IPS-20b (cell line): ENCODE measurements around the gene NF1.
"Not testable (repeated sequence)": the region's sequence is repeated elsewhere in the genome, so short reads cannot be mapped to it uniquely, and the experiment has no call there.

ENCODE experiments used
- H3K27ac ChIP-seq: one replicate; pipeline ENCODE4 v1.5.1; 2013; ENCODE audit warnings: low read length
- H3K27me3 ChIP-seq: 2 replicates; pipeline ENCODE4 v1.6.1; 2013; ENCODE audit warnings: mild to moderate bottlenecking, low read length, inconsistent platforms; ENCODE audit not compliant: insufficient read depth
- H3K36me3 ChIP-seq: 2 replicates; pipeline ENCODE4 v1.6.1; 2013; ENCODE audit warnings: low read depth, mild to moderate bottlenecking, inconsistent platforms, low read length, moderate library complexity; ENCODE audit not compliant: insufficient read depth
- H3K4me1 ChIP-seq: 2 replicates; pipeline ENCODE4 v1.6.1; 2013; ENCODE audit warnings: mild to moderate bottlenecking, control low read depth, inconsistent platforms, low read length, moderate library complexity; ENCODE audit not compliant: insufficient read depth
- H3K4me3 ChIP-seq: 2 replicates; pipeline ENCODE4 v1.5.1; 2013; ENCODE audit warnings: mild to moderate bottlenecking, low read length, inconsistent platforms
- H3K9ac ChIP-seq: 2 replicates; pipeline ENCODE4 v1.6.1; 2013; ENCODE audit warnings: low read depth, mild to moderate bottlenecking, inconsistent platforms, low read length, moderate library complexity
- H3K9me3 ChIP-seq: 2 replicates; pipeline ENCODE4 v1.6.1; 2013; ENCODE audit warnings: mild to moderate bottlenecking, low read depth, low read length, inconsistent platforms; ENCODE audit not compliant: insufficient read depth

NF1 gene

DNA sequence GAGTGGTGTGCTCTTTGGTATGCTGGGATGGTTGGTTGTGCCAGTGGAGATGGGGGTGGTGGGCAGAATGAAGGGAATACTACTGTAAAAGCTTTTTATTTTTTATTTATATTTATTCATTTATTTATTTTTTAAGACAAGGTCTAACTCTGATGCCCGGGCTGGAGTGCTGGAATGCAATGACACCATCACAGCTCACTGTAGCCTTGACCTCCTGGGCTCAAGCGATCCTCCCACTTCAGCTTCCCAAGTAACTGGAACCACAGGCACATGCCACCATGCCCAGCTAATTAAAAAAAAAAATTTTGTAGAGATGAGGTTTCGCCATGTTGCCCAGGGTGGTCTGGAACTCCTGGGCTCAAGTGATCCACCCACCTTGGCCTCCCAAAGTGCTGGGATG, 4.1 kb upstream of the NF1 start:
- H3K27me3 ChIP-seq, H3K36me3 ChIP-seq, H3K27ac ChIP-seq, H3K9ac ChIP-seq, H3K4me1 ChIP-seq, H3K4me3 ChIP-seq, H3K9me3 ChIP-seq: not testable (repeated sequence)

GRCh38 chr17:31092475-31093064, 2.2 kb upstream of the NF1 start:
- no peak overlapping the region for H3K27ac ChIP-seq
- no peak overlapping the region for H3K9ac ChIP-seq

GRCh38 chr17:31093866-31094599, 744 bp upstream of the NF1 start:
- 0 out of 2 replicates have a peak, but pooled peaks cover 3% of the 10 kb centered on the region for H3K36me3 ChIP-seq
- peak overlapping the region; percentile 12 for H3K27ac ChIP-seq
- peak overlapping the region; percentile 92; the same call in 1 of the 2 replicates for H3K9ac ChIP-seq
- peak overlapping the region; percentile 86 for H3K4me3 ChIP-seq
- H3K4me1 ChIP-seq: peaks cover 10% of the 10 kb centered on the region; the same call in 1 of the 2 replicates
- no peaks in the 10 kb centered on the region for H3K9me3 ChIP-seq
- no peaks in the 10 kb centered on the region for H3K27me3 ChIP-seq

More at GRCh38 chr17:31092475-31093064, 2.2 kb upstream of the NF1 start:
- Histone ChIP-seq H3K4me1 (peaks cover 10% of the 10 kb centered on the region; the same call in 1 of the 2 replicates), H3K36me3 (0 out of 2 replicates have a peak, but pooled peaks cover 3% of the 10 kb centered on the region), H3K9me3 (no peaks in the 10 kb centered on the region), H3K27me3 (no peaks in the 10 kb centered on the region), H3K4me3 (no peak overlapping the region)

GRCh38 chr17:31095236-31096105, 694 bp downstream of the NF1 start:
- Histone ChIP-seq H3K27ac (peak overlapping the region; percentile 96), H3K27me3 (no peaks in the 10 kb centered on the region), H3K36me3 (0 out of 2 replicates have a peak, but pooled peaks cover 3% of the 10 kb centered on the region), H3K4me1 (peaks cover 10% of the 10 kb centered on the region; the same call in 1 of the 2 replicates), H3K4me3 (peak overlapping the region; percentile 86), H3K9ac (peak overlapping the region; percentile 92), H3K9me3 (no peaks in the 10 kb centered on the region)

DNA sequence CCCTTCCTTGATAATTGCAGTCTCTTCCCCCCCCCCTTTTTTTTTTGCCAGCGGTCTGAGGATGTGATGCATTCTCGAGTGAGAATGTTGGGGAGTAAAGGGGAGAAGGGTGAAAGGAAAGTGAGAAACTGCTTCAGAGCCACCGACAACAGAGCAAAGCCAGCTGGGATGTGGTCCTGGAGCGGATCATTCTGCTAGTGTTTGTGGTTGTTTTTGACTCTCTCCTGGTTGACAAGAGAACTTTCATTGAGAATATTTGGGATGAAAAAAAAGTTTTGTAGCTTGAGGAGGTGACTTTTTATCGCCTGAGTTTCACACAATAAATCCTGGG, 1.3 kb downstream of the NF1 start:
- H3K27me3 ChIP-seq: no peaks in the 10 kb centered on the region
- peak overlapping the region; percentile 96 for H3K27ac ChIP-seq
- H3K9ac ChIP-seq: peak overlapping the region; percentile 92
- H3K9me3 ChIP-seq: no peaks in the 10 kb centered on the region
- H3K4me3 ChIP-seq: peak overlapping the region; percentile 86
- 0 out of 2 replicates have a peak, but pooled peaks cover 2% of the 10 kb centered on the region for H3K36me3 ChIP-seq
- H3K4me1 ChIP-seq: peaks cover 15% of the 10 kb centered on the region; the same call in 1 of the 2 replicates

GRCh38 chr17:31099016-31099415, 4.2 kb downstream of the NF1 start:
- H3K4me3 ChIP-seq: no peak overlapping the region
- no peaks in the 10 kb centered on the region for H3K27me3 ChIP-seq
- no peak overlapping the region for H3K27ac ChIP-seq
- no peaks in the 10 kb centered on the region for H3K9me3 ChIP-seq
- peaks cover 20% of the 10 kb centered on the region; the same call in 1 of the 2 replicates for H3K4me1 ChIP-seq
- H3K36me3 ChIP-seq: no peaks in the 10 kb centered on the region
- H3K9ac ChIP-seq: no peak overlapping the region

DNA sequence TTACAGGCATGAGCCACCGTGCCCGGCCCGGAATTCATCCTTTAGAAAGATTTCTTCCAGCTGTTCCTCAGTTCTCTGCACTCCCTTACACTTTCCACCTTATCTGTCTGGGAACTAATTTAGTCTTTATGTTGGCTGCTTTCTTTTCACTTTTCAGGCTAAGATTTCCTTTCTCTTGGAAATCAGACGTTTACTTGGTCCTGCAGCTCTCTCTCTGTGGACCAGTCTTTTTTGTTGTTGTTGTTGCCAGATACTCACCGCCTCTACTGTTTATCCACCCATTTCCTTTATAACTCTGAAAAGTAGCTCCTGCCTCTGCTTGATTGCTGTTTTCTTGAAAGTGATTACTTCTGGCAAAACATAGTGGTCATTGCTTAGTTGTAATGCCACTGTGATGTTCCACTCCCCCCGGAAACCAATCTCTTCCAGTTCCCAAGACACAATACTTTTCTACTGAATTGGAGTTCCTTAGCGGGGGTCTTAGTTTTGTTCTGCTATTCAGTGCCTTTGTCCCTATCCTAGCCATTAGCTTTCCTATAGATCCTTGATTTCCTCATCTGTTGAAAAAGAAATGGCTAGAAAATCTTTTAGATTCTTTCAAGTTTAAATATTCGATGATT, 6.2 kb downstream of the NF1 start:
- no peaks in the 10 kb centered on the region for H3K27me3 ChIP-seq
- no peak overlapping the region for H3K27ac ChIP-seq
- peaks cover 18% of the 10 kb centered on the region; the same call in 1 of the 2 replicates for H3K4me1 ChIP-seq
- no peaks in the 10 kb centered on the region for H3K36me3 ChIP-seq
- no peak overlapping the region; the same call in 1 of the 2 replicates for H3K9ac ChIP-seq
- H3K9me3 ChIP-seq: no peaks in the 10 kb centered on the region
- no peak overlapping the region for H3K4me3 ChIP-seq

- H3K4me3 ChIP-seq: no peak overlapping the region
- no peak overlapping the region for H3K27ac ChIP-seq
Observed at GRCh38 chr17:31101943-31102342, 7.2 kb downstream of the NF1 start.

DNA sequence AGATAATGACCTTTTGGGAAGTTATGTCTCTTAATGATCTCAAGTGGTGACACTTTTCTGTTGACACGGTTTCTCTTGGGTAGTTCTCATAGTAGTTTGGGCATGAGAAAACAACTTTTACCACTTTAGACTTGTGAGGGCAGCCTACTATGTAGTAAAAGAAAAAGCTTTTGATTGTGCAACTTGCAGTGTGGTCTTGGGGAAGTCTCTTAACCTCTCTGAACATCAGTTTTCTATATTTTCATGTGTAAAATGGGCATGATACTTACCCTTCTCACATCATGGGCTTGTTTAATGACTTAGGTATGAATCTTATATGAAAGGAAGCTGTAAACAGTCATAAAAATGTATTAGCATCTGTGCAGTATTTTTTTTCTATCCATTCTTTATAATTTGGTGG, 11.2 kb downstream of the NF1 start:
- no peak overlapping the region for H3K9ac ChIP-seq
- peaks cover 15% of the 10 kb centered on the region for H3K4me1 ChIP-seq
- H3K4me3 ChIP-seq: no peak overlapping the region
- no peaks in the 10 kb centered on the region for H3K9me3 ChIP-seq
- H3K27me3 ChIP-seq: no peaks in the 10 kb centered on the region
- no peaks in the 10 kb centered on the region for H3K36me3 ChIP-seq
- H3K27ac ChIP-seq: no peak overlapping the region

More at GRCh38 chr17:31101943-31102342, 7.2 kb downstream of the NF1 start:
- Histone ChIP-seq H3K4me1 (peaks cover 11% of the 10 kb centered on the region; the same call in 1 of the 2 replicates), H3K27me3 (no peaks in the 10 kb centered on the region), H3K9ac (no peak overlapping the region), H3K9me3 (no peaks in the 10 kb centered on the region), H3K36me3 (no peaks in the 10 kb centered on the region)

DNA sequence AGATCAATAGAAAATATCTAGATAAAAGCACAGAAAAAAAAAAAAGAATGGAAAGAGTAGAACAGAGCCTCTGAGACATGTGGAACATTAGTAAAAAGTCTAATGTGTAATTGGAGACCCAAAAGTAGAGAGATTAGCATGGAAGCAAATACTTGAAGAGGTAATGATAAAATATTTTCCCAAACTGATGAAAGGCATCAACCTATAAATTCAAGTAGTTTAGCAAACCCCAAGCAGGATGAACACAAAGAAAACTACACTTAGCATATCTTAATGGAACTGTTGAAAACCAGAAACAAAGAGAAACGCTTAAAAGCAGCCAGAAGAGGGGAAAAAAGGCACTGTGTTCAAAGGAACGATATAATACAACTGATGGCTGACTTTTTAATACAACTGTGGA, 16.4 kb downstream of the NF1 start:
- Histone ChIP-seq H3K9ac (no peak overlapping the region), H3K36me3 (no peaks in the 10 kb centered on the region), H3K27ac (no peak overlapping the region), H3K4me3 (no peak overlapping the region), H3K9me3 (no peaks in the 10 kb centered on the region), H3K27me3 (no peaks in the 10 kb centered on the region), H3K4me1 (peaks cover 22% of the 10 kb centered on the region)

- no peaks in the 10 kb centered on the region for H3K36me3 ChIP-seq
- no peak overlapping the region for H3K4me3 ChIP-seq
- peaks cover 22% of the 10 kb centered on the region for H3K4me1 ChIP-seq
- H3K27ac ChIP-seq: no peak overlapping the region
- H3K27me3 ChIP-seq: no peaks in the 10 kb centered on the region
- no peak overlapping the region for H3K9ac ChIP-seq
- H3K9me3 ChIP-seq: no peaks in the 10 kb centered on the region
Observed at GRCh38 chr17:31112001-31112661, 17.4 kb downstream of the NF1 start.
